ENCODE measurements around the gene TOB1. TPM values are rescaled to one million over a fixed set of nuclear protein-coding genes. Genes with fewer than 3 reads are reported as not detected.

Gene TOB1
- polyA plus RNA-seq, 1 donor (not counting 4 experiments of a cell fraction or from before 2014, with no cell fraction given), result 64.4 TPM

- Histone ChIP-seq H3K27ac (ENCODE audit: control insufficient read depth, insufficient read depth, low read length) (no peak overlapping the region), H3K36me3 (ENCODE audit: control insufficient read depth in 2 of 2, extremely low read depth in 1 of 2, insufficient read depth in 2 of 2, low read length in 2 of 2) (no peaks in the 10 kb centered on the region), H4K20me1 (ENCODE audit: control insufficient read depth, extremely low read depth, insufficient read depth, low read length) (no peaks in the 10 kb centered on the region), H3K4me2 (ENCODE audit: control insufficient read depth, extremely low read depth, insufficient read depth, low read depth, low read length) (no peak overlapping the region), H3K27me3 (ENCODE audit: control insufficient read depth, extremely low read depth, insufficient read depth, low read length) (no peaks in the 10 kb centered on the region), H3K4me3 (ENCODE audit: control insufficient read depth in 2 of 3, extremely low read depth in 1 of 3, insufficient read depth in 2 of 3, low read depth in 1 of 3, low read length in 3 of 3) (no peak overlapping the region), H3K9me1 (ENCODE audit: control insufficient read depth, extremely low read depth, insufficient read depth, low read length) (no peaks in the 10 kb centered on the region), H3K9ac (ENCODE audit: control insufficient read depth, extremely low read depth, insufficient read depth, low read length) (peak overlapping the region; percentile 8), H3K9me3 (ENCODE audit: control insufficient read depth, low read depth, low read length) (no peaks in the 10 kb centered on the region), H3K4me1 (ENCODE audit: control insufficient read depth, extremely low read depth, insufficient read depth, low read length) (peaks cover 28% of the 10 kb centered on the region), H3K79me2 (ENCODE audit: control insufficient read depth, insufficient read depth, low read length) (no peaks in the 10 kb centered on the region), H2AFZ (ENCODE audit: control insufficient read depth, low read length) (peak overlapping the region; percentile 9)
- dilution Hi-C loops (cut with MboI; ENCODE audit: extremely low pct_ligation_motif_present, low sequenced_read_pairs), result no loop called here
- TF ChIP-seq CTCF (optimal IDR thresholded peaks at IDR 0.05 in 1 of 3, IDR thresholded peaks at IDR 0.05 in 1 of 3, conservative IDR thresholded peaks at IDR 0.05 in 1 of 3; ENCODE audit: extremely low read depth in 1 of 3, insufficient read depth in 2 of 3, low read length in 3 of 3), result no peak
- TF ChIP-seq EZH2 (IDR thresholded peaks at IDR 0.05; ENCODE audit: low read length), result no peak
- DNase-seq (ENCODE audit: low read depth, low spot score) (no peak), FAIRE-seq (peak; percentile 13)
Observed at GRCh38 chr17:50844117-50844700, 21.9 kb downstream of the TOB1 start.

- Histone ChIP-seq H3K9me3 (ENCODE audit: control insufficient read depth, low read depth, low read length) (no peaks in the 10 kb centered on the region), H3K9me1 (ENCODE audit: control insufficient read depth, extremely low read depth, insufficient read depth, low read length) (no peaks in the 10 kb centered on the region), H3K4me3 (ENCODE audit: control insufficient read depth in 2 of 3, extremely low read depth in 1 of 3, insufficient read depth in 2 of 3, low read depth in 1 of 3, low read length in 3 of 3) (no peak overlapping the region), H4K20me1 (ENCODE audit: control insufficient read depth, extremely low read depth, insufficient read depth, low read length) (no peaks in the 10 kb centered on the region), H3K4me1 (ENCODE audit: control insufficient read depth, extremely low read depth, insufficient read depth, low read length) (peaks cover 28% of the 10 kb centered on the region), H3K4me2 (ENCODE audit: control insufficient read depth, extremely low read depth, insufficient read depth, low read depth, low read length) (no peak overlapping the region), H3K27me3 (ENCODE audit: control insufficient read depth, extremely low read depth, insufficient read depth, low read length) (no peaks in the 10 kb centered on the region), H3K27ac (ENCODE audit: control insufficient read depth, insufficient read depth, low read length) (no peak overlapping the region), H3K9ac (ENCODE audit: control insufficient read depth, extremely low read depth, insufficient read depth, low read length) (peak overlapping the region; percentile 20), H3K36me3 (ENCODE audit: control insufficient read depth in 2 of 2, extremely low read depth in 1 of 2, insufficient read depth in 2 of 2, low read length in 2 of 2) (no peaks in the 10 kb centered on the region), H2AFZ (ENCODE audit: control insufficient read depth, low read length) (no peak overlapping the region), H3K79me2 (ENCODE audit: control insufficient read depth, insufficient read depth, low read length) (no peaks in the 10 kb centered on the region)
- FAIRE-seq (no peak), DNase-seq (ENCODE audit: low read depth, low spot score) (no peak)
- no peak for TF ChIP-seq EZH2 (IDR thresholded peaks at IDR 0.05; ENCODE audit: low read length)
- TF ChIP-seq CTCF (optimal IDR thresholded peaks at IDR 0.05 in 1 of 3, IDR thresholded peaks at IDR 0.05 in 1 of 3, conservative IDR thresholded peaks at IDR 0.05 in 1 of 3; ENCODE audit: extremely low read depth in 1 of 3, insufficient read depth in 2 of 3, low read length in 3 of 3), result no peak
- dilution Hi-C loops (cut with MboI; ENCODE audit: extremely low pct_ligation_motif_present, low sequenced_read_pairs), result no loop called here
Observed at GRCh38 chr17:50843150-50843905, 22.8 kb downstream of the TOB1 start.
